HEK293T (cell line): ENCODE data around the gene PRDM8.

Source experiments
- CTCF ChIA-PET: fragments of 350-600 bp; formaldehyde crosslinking; extraction: SDS; loops from one replicate; lab custom pipeline; 2021; ENCODE audit warnings: antibody characterized with exemption, inconsistent platforms; lab: Yijun Ruan, JAX
- POLR2A ChIA-PET: fragments of 350-600 bp; formaldehyde crosslinking; extraction: SDS; loops from one replicate; lab custom pipeline; 2020; ENCODE audit warnings: antibody characterized with exemption, inconsistent platforms; lab: Yijun Ruan, JAX
- DNase-seq: peaks from one replicate; pipeline ENCODE4 v3.0.0; 2012; ENCODE audit warnings: mixed read lengths; ENCODE audit errors: extremely low spot score
- ARNT ChIP-seq: fragments of 450-650 bp; IDR thresholded peaks from 2 replicates; pipeline ENCODE4 v1.6.1; 2017; ENCODE audit warnings: mild to moderate bottlenecking
- BHLHE40 ChIP-seq: fragments of 450-650 bp; IDR thresholded peaks from 2 replicates; pipeline ENCODE4 v1.6.1; 2016; ENCODE audit warnings: mild to moderate bottlenecking, moderate library complexity, borderline replicate concordance
- CTBP1 ChIP-seq: fragments of 450-650 bp; IDR thresholded peaks from 2 replicates; pipeline ENCODE4 v1.6.1; 2016; ENCODE audit warnings: borderline replicate concordance
- ELF4 ChIP-seq: fragments of 450-650 bp; IDR thresholded peaks from 2 replicates; pipeline ENCODE4 v1.6.1; 2017; ENCODE audit warnings: antibody characterized with exemption
- FOXA1 ChIP-seq: fragments of 450-650 bp; IDR thresholded peaks from 2 replicates; pipeline ENCODE4 v1.6.1; 2016; ENCODE audit warnings: mild to moderate bottlenecking
- FOXK2 ChIP-seq: fragments of 450-650 bp; IDR thresholded peaks from 2 replicates; pipeline ENCODE4 v1.6.1; 2016; ENCODE audit warnings: mild to moderate bottlenecking
- FOXM1 ChIP-seq: fragments of 450-650 bp; IDR thresholded peaks from 2 replicates; pipeline ENCODE4 v1.6.1; 2017; ENCODE audit warnings: mild to moderate bottlenecking, borderline replicate concordance
- HDGF ChIP-seq: fragments of 450-650 bp; IDR thresholded peaks from 2 replicates; pipeline ENCODE4 v1.6.1; 2017; ENCODE audit warnings: antibody characterized with exemption, borderline replicate concordance
- L3MBTL2 ChIP-seq: fragments of 450-650 bp; conservative IDR thresholded peaks from 2 replicates; pipeline ENCODE4 v1.6.1; 2016; ENCODE audit warnings: mild to moderate bottlenecking
- LEF1 ChIP-seq: fragments of 450-650 bp; IDR thresholded peaks from 2 replicates; pipeline ENCODE4 v1.6.1; 2017; ENCODE audit warnings: mild to moderate bottlenecking, borderline replicate concordance
- NFRKB ChIP-seq: fragments of 450-650 bp; IDR thresholded peaks from 2 replicates; pipeline ENCODE4 v1.6.1; 2016; ENCODE audit warnings: mild to moderate bottlenecking, moderate library complexity
- PKNOX1 ChIP-seq: fragments of 450-650 bp; IDR thresholded peaks from 2 replicates; pipeline ENCODE4 v1.6.1; 2016
- SP1 ChIP-seq: fragments of 450-650 bp; IDR thresholded peaks from 2 replicates; pipeline ENCODE4 v1.6.1; 2017
- SUZ12 ChIP-seq: fragments of 450-650 bp; IDR thresholded peaks from 2 replicates; pipeline ENCODE4 v1.6.1; 2016; ENCODE audit warnings: mild to moderate bottlenecking
- TARDBP ChIP-seq: fragments of 450-650 bp; IDR thresholded peaks from 2 replicates; pipeline ENCODE4 v1.6.1; 2016
- ZNF384 ChIP-seq: fragments of 450-650 bp; IDR thresholded peaks from 2 replicates; pipeline ENCODE4 v1.6.1; 2016

Gene PRDM8

GRCh38 chr4:80155316-80155982, 41.9 kb upstream of the PRDM8 start:
- DNase-seq = no peak
- ChIA-PET POLR2A (no interaction called here), CTCF (no interaction called here)
- TF ChIP-seq SUZ12 = no peak
- TF ChIP-seq NFRKB = no peak
- TF ChIP-seq FOXK2 = no peak
- no peak for TF ChIP-seq LEF1

- DNase-seq = no peak
- CTCF ChIA-PET = no interaction called here
- POLR2A ChIA-PET = no interaction called here
- TF ChIP-seq BHLHE40 (no peak), CTBP1 (no peak)
Observed at GRCh38 chr4:80156410-80156809, 40.9 kb upstream of the PRDM8 start.

- ChIA-PET CTCF (no interaction called here), POLR2A (no interaction called here)
- TF ChIP-seq LEF1 = no peak
- no peak for TF ChIP-seq PKNOX1
- no peak for TF ChIP-seq BHLHE40
- TF ChIP-seq HDGF = no peak
- no peak for TF ChIP-seq CTBP1
- no peak for TF ChIP-seq ZNF384
- no peak for TF ChIP-seq NFRKB
- no peak for DNase-seq
Observed at GRCh38 chr4:80161413-80162058, 35.8 kb upstream of the PRDM8 start.

GRCh38 chr4:80162418-80162817, 34.9 kb upstream of the PRDM8 start:
- TF ChIP-seq ZNF384 (no peak), FOXK2 (no peak), FOXM1 (no peak), HDGF (no peak), FOXA1 (no peak), ARNT (no peak), CTBP1 (no peak), PKNOX1 (no peak), LEF1 (no peak), L3MBTL2 (no peak), SP1 (no peak)
- ChIA-PET POLR2A (no interaction called here), CTCF (no interaction called here)
- DNase-seq = no peak

- TF ChIP-seq CTBP1 (no peak), TARDBP (no peak), NFRKB (no peak), FOXK2 (no peak)
- DNase-seq = no peak
- CTCF ChIA-PET = no interaction called here
- POLR2A ChIA-PET = interaction anchor here (0.5 kb wide), 1 partner anchor 98 kb away, joined by 3 read pairs; no protein-coding TSS in a partner anchor
Observed at GRCh38 chr4:80165855-80166254, 31.4 kb upstream of the PRDM8 start.

- ChIA-PET POLR2A (interaction anchor here (1.3 kb wide), 1 partner anchor 26 kb away, joined by 3 read pairs; no protein-coding TSS in a partner anchor), CTCF (interaction anchor here (0.7 kb wide), 1 partner anchor 759 kb away, joined by 4 read pairs; no protein-coding TSS in a partner anchor)
- TF ChIP-seq TARDBP (no peak), CTBP1 (no peak), FOXA1 (no peak), FOXK2 (no peak), BHLHE40 (no peak), SP1 (no peak), FOXM1 (no peak), ZNF384 (no peak), NFRKB (no peak), ARNT (no peak), L3MBTL2 (no peak), LEF1 (no peak), PKNOX1 (no peak), SUZ12 (no peak), HDGF (no peak), ELF4 (no peak)
- no peak for DNase-seq
Observed at GRCh38 chr4:80171251-80171650, 26.1 kb upstream of the PRDM8 start.

- POLR2A ChIA-PET = interaction anchor here (1.3 kb wide), 1 partner anchor 25 kb away, joined by 3 read pairs; no protein-coding TSS in a partner anchor
- CTCF ChIA-PET = no interaction called here
Observed at GRCh38 chr4:80171656-80172055, 25.6 kb upstream of the PRDM8 start.

More at GRCh38 chr4:80171656-80172055, 25.6 kb upstream of the PRDM8 start:
- TF ChIP-seq PKNOX1 = no peak
- no peak for TF ChIP-seq L3MBTL2
- TF ChIP-seq ZNF384 = no peak
- no peak for TF ChIP-seq SP1
- no peak for TF ChIP-seq TARDBP
- no peak for TF ChIP-seq CTBP1
- TF ChIP-seq NFRKB = no peak
- TF ChIP-seq ARNT = no peak
- no peak for TF ChIP-seq ELF4
- no peak for TF ChIP-seq HDGF
- TF ChIP-seq SUZ12 = no peak
- TF ChIP-seq FOXA1 = no peak
- TF ChIP-seq FOXM1 = no peak
- TF ChIP-seq FOXK2 = no peak
- DNase-seq = no peak
